Sigmoid colon (tissue), 7 donors: Measurements from ENCODE around the gene PRTN3. TPM values are rescaled to one million over a fixed set of nuclear protein-coding genes. Genes with fewer than 3 reads are reported as not detected.

Experiments used
- DNase-seq: peaks from one replicate; pipeline ENCODE4 v3.0.0-alpha.2; 2019
- H3K27ac ChIP-seq, 4 donors: fragments of 200-600 bp; sonication (generic); one replicate each; pipeline ENCODE4 v1.5.1; 2016 to 2019; ENCODE audit warnings: mild to moderate bottlenecking in 1 of 4
- H3K27me3 ChIP-seq, 3 donors: fragments of 200-600 bp; sonication (generic); one replicate each; pipeline ENCODE4 v1.5.1; 2019; ENCODE audit warnings: mild to moderate bottlenecking in 1 of 3
- H3K36me3 ChIP-seq, 4 donors: fragments of 200-600 bp; sonication (generic); one replicate each; pipeline ENCODE4 v1.5.1; 2016 to 2019
- H3K4me1 ChIP-seq, 4 donors: fragments of 200-600 bp; sonication (generic); one replicate each; pipeline ENCODE4 v1.5.1; 2017 to 2019
- H3K4me3 ChIP-seq, 4 donors: fragments of 200-600 bp; sonication (generic); one replicate each; pipeline ENCODE4 v1.5.1; 2017 to 2019; ENCODE audit warnings: mild to moderate bottlenecking in 2 of 4, moderate library complexity in 1 of 4
- H3K9me3 ChIP-seq, 4 donors: fragments of 200-600 bp in 3 of 4; sonication (generic) in 3 of 4; one replicate each; pipeline versions ENCODE4 v1.5.1 to v1.6.1; 2013 to 2019
- CTCF ChIP-seq, 4 experiments: fragments of 450-650 bp in 3 of 4; fragments of 200-600 bp in 1 of 4; IDR thresholded peaks; one replicate each; pipeline ENCODE4 v1.5.1; 2016 to 2019; ENCODE audit warnings: antibody characterized with exemption in 4 of 4, mild to moderate bottlenecking in 3 of 4, moderate library complexity in 2 of 4
- EP300 ChIP-seq, 4 donors: sonication (generic); formaldehyde crosslinking; IDR thresholded peaks; one replicate each; pipeline ENCODE4 v1.6.1; 2017; ENCODE audit warnings: antibody characterized with exemption in 4 of 4
- POLR2A ChIP-seq, 2 donors: fragments of 450-650 bp; IDR thresholded peaks; one replicate each; pipeline ENCODE4 v1.6.1; 2016; ENCODE audit warnings: antibody characterized with exemption in 2 of 2, mild to moderate bottlenecking in 2 of 2, moderate library complexity in 2 of 2
- POLR2AphosphoS5 ChIP-seq, 4 donors: sonication (generic); formaldehyde crosslinking; IDR thresholded peaks; one replicate each; pipeline ENCODE4 v1.6.1; 2017; ENCODE audit warnings: antibody characterized with exemption in 4 of 4
- WGBS, 2 donors: extraction: QIAGEN DNeasy Blood & Tissue Kit; methylation state at CpG; one replicate each; pipeline ENCODE4 v1.1.7; 2013; 5-methylcytosine and 5-hydroxymethylcytosine counted together
- intact Hi-C: fragments of 100-400 bp; cut with DNase I; formaldehyde crosslinking; loops from one replicate; pipeline ENCODE4 v1.15.1; 2023
- polyA plus RNA-seq, 3 donors: library from polyadenylated mRNA; stranded (reverse); fragments of 200-250 nt; gene quantifications; one replicate each; pipeline ENCODE4 v1.2.3, GENCODE V29; 2013
- total RNA-seq, 4 donors: library from RNA; depleted of rRNA; stranded (reverse); fragments of >200 nt; gene quantifications; one replicate each; pipeline ENCODE4 v1.1.0, GENCODE V29; 2016
- donor health status: healthy with polysubstance abuse.
- donor health status: Bipolar disorder and iron deficiency.
- donor health status: healthy.

Gene PRTN3
- total and polyA plus RNA-seq, 7 donors: not detected

GRCh38 chr19:862581-863314, 21.9 kb downstream of the PRTN3 start:
- WGBS, 2 donors: 22 to 24% methylated on average over 48 of the region's 48 CpGs
- DNase-seq: no peak
- Histone ChIP-seq H3K36me3 (peaks cover 0 to 6% (median 2%) of the 10 kb centered on the region in 4 donors), H3K27ac (no peak overlapping the region), H3K9me3 (no peaks in the 10 kb centered on the region), H3K4me3 (peak overlapping the region in 1 of 4 donors; percentile 16), H3K4me1 (peaks cover 0 to 41% (median 30%) of the 10 kb centered on the region in 4 donors), H3K27me3 (peaks cover 21 to 52% (median 37%) of the 10 kb centered on the region in 3 donors)
- intact Hi-C loops: no loop called here
- TF ChIP-seq EP300 (IDR thresholded peaks at IDR 0.05) (no peak), CTCF (IDR thresholded peaks at IDR 0.05) (no peak), POLR2A (IDR thresholded peaks at IDR 0.05) (no peak), POLR2AphosphoS5 (IDR thresholded peaks at IDR 0.05) (no peak)

- intact Hi-C loops: no loop called here
- Histone ChIP-seq H3K27ac (no peak overlapping the region), H3K9me3 (no peaks in the 10 kb centered on the region), H3K4me1 (peaks cover 0 to 43% (median 31%) of the 10 kb centered on the region in 4 donors), H3K27me3 (peaks cover 21 to 47% (median 37%) of the 10 kb centered on the region in 3 donors), H3K4me3 (no peak overlapping the region), H3K36me3 (peaks cover 0 to 11% (median 8%) of the 10 kb centered on the region in 4 donors)
- DNase-seq: no peak
- WGBS, 2 donors: 58 to 76% methylated on average over 7 of the region's 7 CpGs
- no peak for TF ChIP-seq POLR2A (IDR thresholded peaks at IDR 0.05)
- no peak for TF ChIP-seq POLR2AphosphoS5 (IDR thresholded peaks at IDR 0.05)
- TF ChIP-seq CTCF (IDR thresholded peaks at IDR 0.05): no peak
- TF ChIP-seq EP300 (IDR thresholded peaks at IDR 0.05): no peak
Observed at GRCh38 chr19:863315-863620, 22.5 kb downstream of the PRTN3 start.

- H3K4me3 ChIP-seq: no peak overlapping the region
- peaks cover 0 to 57% (median 46%) of the 10 kb centered on the region in 4 donors for H3K4me1 ChIP-seq
- intact Hi-C loops: no loop called here
- WGBS, 2 donors: 88 to 89% methylated on average over 38 of the region's 38 CpGs
- H3K27ac ChIP-seq: no peak overlapping the region
- H3K9me3 ChIP-seq: no peaks in the 10 kb centered on the region
- H3K36me3 ChIP-seq: peaks cover 5 to 28% (median 9%) of the 10 kb centered on the region in 4 donors
- peaks cover 0 to 13% (median 2%) of the 10 kb centered on the region in 3 donors for H3K27me3 ChIP-seq
- TF ChIP-seq POLR2A (IDR thresholded peaks at IDR 0.05) (no peak), POLR2AphosphoS5 (IDR thresholded peaks at IDR 0.05) (no peak), EP300 (IDR thresholded peaks at IDR 0.05) (no peak), CTCF (IDR thresholded peaks at IDR 0.05) (no peak)
- no peak for DNase-seq
Observed at GRCh38 chr19:866769-867300, 26.0 kb downstream of the PRTN3 start.

GRCh38 chr19:867301-867793, 26.5 kb downstream of the PRTN3 start:
- no peak overlapping the region for H3K4me3 ChIP-seq
- 87% methylated on average over 16 of the region's 16 CpGs for WGBS, 2 donors
- H3K9me3 ChIP-seq: no peaks in the 10 kb centered on the region
- no peak for DNase-seq
- peak overlapping the region in 2 of 4 donors; percentile 84 to 87 for H3K27ac ChIP-seq
- H3K4me1 ChIP-seq: peaks cover 0 to 57% (median 49%) of the 10 kb centered on the region in 4 donors
- intact Hi-C loops: no loop called here
- peaks cover 0 to 8% (median 0%) of the 10 kb centered on the region in 3 donors for H3K27me3 ChIP-seq
- TF ChIP-seq POLR2AphosphoS5 (IDR thresholded peaks at IDR 0.05) (no peak), EP300 (IDR thresholded peaks at IDR 0.05) (no peak), POLR2A (IDR thresholded peaks at IDR 0.05) (no peak), CTCF (IDR thresholded peaks at IDR 0.05) (no peak)
- peaks cover 5 to 33% (median 9%) of the 10 kb centered on the region in 4 donors for H3K36me3 ChIP-seq
